NCI-H1436 (cell line): ENCODE measurements around the gene PCDHA8.
"Not testable (repeated sequence)": the region's sequence is repeated elsewhere in the genome, so short reads cannot be mapped to it uniquely, and the experiment has no call there.

ENCODE experiments used
- DNase-seq: peaks from one replicate; lab custom pipeline; 2025; lab: John Stamatoyannopoulos, UW

PCDHA8 gene

GRCh38 chr5:140870221-140871201 is 29.5 kb downstream of the PCDHA8 start:
- DNase-seq = no peak

- DNase-seq = no peak
These were observed 34.4 kb downstream of the PCDHA8 start, which contains the start of gene PCDHA12 for GRCh38 chr5:140875085-140876065. TSS of gene PCDHA12 (plus strand) at chr5:140875308. CDS start at chr5:140875473, 165 bp downstream.

GRCh38 chr5:140876541-140877261 is 35.7 kb downstream of the PCDHA8 start:
- not testable (repeated sequence) for DNase-seq

GRCh38 chr5:140877262-140877581 is 36.2 kb downstream of the PCDHA8 start:
- DNase-seq = no peak

GRCh38 chr5:140881889-140882590 is 41.1 kb downstream of the PCDHA8 start, which contains the start of gene PCDHA13:
TSS of gene PCDHA13 (plus strand) at chr5:140882124. CDS start at chr5:140882269, 145 bp downstream.
- DNase-seq = no peak

GRCh38 chr5:140882591-140882899 is 41.6 kb downstream of the PCDHA8 start:
- no peak for DNase-seq

- no peak for DNase-seq
These were observed 42.4 kb downstream of the PCDHA8 start for GRCh38 chr5:140883373-140883772.

- DNase-seq = no peak
These were observed 43.1 kb downstream of the PCDHA8 start for GRCh38 chr5:140883927-140884697.
